NCI-H2227 (cell line): ENCODE results near the gene CACNA1D.

Source experiments
- DNase-seq: peaks from one replicate; lab custom pipeline; 2025; ENCODE audit not compliant: unreplicated experiment; lab: John Stamatoyannopoulos, UW

CACNA1D gene

DNA sequence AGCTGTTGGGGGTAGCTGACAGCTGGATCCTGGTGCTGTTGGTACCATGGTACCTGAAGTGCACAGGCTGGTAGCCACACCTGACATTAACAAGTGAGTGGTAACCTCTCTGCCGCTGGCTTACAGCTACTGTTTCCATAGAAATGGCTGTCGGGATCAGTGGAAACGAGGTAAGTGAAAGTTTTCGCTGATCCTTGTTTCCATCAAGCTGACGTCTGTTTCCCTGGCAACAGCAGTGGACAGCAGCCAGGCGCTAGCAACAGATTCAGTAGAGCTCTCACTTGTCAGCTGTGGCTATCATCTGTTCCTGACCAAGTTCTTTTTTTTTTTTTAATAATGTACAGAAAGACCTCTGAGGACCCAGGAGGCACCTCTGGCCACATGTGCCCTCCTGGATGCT lies 185.6 kb downstream of the CACNA1D start:
- DNase-seq = peak; percentile 68

DNA sequence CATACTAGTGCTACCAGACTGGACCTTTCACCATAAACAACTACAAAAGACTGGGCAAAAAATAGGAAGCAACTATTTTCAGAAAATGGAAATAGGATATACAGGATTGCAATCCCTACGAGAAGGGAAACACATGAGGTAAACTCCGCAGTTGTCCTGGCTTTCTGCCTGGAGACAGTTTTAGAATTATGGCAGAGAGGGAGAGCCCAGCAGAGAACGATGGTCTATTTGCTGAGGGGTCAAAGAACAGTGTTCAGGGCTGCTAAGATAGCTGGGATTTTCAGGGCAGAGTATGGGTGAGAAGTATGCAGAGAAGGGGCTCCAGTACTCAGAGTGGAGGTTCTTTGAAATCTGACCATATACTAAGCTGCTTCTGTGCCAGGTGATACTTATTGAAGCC lies 188.4 kb downstream of the CACNA1D start:
- DNase-seq = no peak

DNA sequence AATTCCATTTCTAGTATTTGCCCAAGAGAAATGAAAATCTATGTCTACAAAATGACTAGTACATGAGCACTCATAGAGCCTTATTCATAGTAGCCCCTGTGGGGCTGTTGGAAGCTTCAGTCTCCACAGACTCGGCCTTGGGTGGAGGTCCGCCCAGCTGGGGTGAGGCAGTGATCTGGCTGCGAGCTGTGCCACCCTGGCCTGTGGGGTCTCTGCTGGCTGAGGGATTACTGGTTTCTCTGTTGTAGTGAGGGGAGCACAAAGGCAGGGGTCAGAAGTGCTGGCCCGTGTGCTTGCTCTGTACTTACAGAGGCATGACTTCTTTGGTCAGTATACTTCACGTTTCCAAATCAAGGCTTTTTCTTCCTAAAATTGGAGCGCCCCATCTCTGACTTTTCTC lies 193.7 kb downstream of the CACNA1D start:
- no peak for DNase-seq

DNA sequence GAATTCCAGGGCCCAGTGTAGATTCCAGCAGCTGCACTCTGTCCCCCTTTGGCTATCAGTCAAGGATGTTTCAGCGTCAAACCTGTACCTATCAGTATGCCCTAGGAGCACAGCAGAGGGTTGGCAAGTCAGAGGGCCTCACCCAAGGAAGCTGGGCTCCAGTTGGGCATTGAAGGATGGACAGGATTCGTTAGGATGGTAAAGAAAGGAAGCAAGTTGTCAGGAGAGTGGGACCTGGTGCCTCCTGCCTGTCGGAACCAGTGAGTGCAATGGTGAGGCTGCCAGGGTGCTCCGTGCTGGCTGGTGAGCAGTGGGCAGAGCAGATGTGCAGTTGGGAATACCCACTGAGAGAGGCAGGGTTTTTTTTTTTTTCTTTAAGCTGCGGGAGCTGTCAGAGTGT lies 194.6 kb downstream of the CACNA1D start:
- DNase-seq = no peak

DNA sequence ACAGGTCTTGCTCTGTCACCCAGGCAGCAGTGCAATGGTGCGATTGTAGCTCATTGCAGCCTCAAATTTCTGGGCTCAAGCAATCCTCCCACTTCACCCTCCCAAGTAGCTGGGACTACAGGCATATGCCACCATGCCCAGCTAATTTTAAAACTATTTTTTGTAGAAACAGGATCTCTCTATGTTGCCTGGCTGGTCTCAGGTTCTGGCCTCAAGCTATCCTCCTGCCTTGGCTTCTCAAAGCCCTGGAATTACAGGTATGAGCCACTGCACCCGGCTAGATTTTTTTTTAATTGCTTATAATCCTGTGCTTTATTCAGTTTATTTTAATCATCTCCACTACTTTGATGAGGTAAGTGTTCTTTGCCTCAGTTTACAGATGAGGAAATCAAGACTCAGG lies 195.3 kb downstream of the CACNA1D start:
- no peak for DNase-seq

DNA sequence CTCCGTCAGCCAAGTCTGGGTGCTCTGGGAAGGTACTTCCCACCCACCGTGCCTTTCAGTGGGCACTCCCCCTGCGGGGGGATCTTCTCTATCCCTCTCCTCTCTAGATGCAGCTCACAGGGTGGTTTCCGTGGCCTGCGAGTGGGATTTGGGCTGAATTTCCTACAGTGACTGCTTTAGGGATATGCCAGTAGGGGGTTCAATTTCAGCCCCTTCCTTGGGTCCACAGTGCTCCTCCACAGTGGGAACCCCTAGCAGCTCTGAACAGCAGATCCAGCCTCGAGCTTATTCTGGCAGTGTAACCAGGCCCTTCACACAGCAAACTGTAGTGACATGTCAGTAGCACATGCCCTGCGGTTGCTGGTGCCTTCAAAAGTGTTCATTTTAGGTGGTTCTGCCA lies 196.1 kb downstream of the CACNA1D start:
- DNase-seq = no peak

DNA sequence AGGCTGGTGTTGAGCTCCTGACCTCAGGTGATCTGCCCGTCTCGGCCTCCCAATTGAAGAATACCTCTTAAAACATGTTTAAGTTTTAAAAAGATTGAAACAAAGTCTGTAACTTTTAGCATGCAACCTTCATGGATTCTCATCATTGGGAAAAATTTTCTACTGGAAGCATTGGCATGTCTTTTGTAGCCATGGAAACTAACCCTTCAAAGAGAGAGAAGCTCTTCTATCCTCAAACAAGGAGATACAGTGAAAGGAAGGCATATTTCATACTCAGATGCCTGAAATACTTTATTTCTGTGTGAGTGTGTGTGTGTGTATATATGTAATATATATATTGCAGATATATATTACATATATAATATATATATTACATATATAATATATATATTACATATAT lies 196.9 kb downstream of the CACNA1D start:
- DNase-seq = no peak

DNA sequence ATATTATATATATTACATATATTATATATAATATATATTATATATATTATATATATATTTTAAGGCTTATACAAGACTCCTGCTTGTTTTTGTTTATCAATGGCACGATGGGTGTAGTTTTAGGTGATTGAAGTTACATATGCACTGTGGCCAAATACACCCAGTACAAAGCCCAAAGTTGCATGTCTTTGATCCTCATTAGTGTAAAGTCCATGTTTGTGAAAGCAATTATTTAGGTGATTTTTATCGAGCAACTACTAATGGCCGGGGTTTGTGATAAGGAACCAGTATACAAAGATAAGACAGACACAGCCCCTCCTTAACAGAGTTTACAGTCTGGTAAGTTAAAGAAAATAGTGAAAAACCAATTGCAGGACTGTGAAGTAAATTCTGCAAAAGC lies 197.5 kb downstream of the CACNA1D start:
- DNase-seq = no peak

DNA sequence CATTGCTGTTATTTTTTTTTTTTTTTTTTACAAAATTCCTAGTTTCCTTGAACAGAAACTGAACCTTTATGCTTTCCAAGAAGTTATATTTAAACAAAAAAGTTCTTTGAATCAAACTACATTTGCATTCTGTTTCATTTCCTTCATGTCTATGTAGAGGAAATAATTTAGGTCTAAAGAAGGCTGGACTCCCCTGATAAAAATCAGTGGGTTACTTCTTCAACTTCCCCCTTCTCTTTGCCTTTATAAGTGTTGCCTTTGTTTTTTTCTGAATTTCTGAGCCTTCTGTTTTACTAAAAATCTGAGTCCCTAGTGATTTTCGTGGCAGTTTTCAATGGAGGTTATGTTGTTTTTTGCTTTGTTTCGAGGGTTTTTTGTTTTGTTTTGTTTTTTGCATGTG lies 199.0 kb downstream of the CACNA1D start:
- DNase-seq = no peak

DNA sequence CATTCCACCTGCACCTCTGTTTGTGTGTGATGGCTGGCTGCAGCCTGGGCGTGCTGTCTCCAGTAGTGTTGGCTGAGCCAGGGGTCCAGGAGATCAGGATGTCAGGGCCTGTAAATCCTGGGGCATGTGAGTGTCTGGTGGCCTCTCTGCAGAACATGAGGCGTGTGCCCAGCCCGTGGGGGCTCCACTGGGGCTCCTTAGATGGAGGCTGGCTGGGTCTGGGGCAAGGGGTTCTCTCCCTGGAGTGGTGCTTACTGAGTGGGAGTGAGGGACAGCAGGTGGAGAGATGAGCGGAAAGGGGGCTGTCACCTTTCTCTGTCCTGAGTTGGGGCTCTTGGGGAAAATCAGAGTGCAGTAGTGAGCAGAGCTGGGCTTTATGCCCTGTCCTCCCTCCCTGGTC lies 199.6 kb downstream of the CACNA1D start:
- no peak for DNase-seq

DNA sequence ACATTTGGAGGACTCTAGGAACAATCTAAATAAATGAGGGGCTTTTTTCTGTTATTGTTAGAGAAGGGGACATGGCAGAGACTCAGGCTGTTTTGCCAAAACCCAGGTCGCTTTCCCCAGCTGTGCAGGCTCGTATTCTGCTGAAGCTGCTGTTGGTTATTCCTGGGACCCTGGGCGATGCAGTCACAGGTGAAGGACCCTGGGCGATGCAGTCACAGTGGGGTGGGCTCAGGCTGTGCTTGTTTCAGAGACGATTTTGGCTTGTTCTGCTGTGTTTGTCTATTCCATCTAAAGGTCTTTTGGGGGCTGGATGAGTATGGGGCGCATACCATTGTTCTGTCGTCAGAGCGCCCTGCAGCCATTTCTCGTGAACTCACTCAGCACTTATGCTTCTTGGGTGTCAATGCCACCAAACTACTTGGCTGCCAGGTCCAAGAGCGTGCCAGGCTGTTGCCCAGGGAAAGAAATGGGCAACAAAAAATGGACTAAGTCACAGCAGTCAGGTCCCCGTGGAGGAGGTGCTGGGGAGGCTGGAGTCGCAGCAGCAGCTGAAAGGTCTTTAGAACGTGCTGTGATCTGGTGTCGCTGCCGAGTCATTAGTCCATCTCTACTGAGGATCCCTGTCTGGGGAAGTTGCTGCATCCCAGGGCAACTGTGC lies 200.4 kb downstream of the CACNA1D start:
- no peak for DNase-seq

DNA sequence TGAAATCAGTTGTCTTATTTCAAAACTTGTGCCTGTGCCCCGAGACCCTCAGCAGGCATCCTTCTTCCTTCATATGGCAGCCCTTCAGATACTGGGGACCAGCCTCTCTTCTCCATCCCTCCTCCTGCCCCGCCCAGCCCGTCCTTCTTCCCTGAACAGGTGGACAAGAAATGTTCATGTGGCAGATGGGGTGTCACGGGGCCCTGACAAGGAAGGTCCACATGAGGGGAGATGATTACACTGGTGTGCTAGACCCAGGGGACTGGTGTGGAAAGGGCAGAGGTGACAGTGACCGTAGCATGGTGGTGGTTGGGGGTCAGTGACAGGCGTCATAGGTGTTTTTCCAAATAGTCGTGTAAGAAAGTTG lies 200.9 kb downstream of the CACNA1D start:
- no peak for DNase-seq

DNA sequence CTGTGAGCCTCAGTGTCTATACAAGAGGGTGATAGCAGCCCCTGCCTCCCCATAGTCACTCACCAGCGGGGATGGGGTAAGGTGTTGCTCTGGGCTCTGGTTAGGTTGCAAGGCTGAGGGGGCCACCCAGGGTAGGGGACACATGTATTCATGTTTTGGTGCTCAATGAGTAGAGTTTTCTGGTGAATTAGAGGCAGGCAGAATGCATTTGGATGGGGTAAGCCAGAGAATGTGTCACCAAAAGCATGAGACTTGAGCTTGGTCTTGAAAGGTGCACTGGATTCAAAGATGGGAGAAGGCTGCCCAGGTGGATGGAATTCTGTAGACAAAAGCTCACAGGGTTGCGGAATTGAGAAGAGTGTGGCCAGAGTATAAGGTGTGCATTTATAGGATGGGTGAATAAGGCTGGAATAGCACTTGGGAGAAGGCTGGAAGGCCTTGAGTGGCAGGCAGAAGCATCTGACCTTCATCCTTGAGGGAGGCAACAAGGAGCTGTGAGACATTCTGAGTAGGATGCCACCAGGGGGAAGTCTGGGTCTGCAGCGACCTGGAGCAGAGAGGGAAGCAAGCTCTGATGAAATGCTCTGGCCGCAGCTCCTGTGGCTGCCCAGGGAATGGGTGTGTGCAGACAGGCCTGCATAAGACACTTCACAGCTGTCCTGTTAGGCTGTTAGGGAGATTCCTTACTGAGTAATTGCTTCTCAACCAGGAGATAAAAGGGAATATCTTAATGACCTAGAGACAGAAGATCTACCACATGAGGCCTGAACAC lies 202.2 kb downstream of the CACNA1D start:
- DNase-seq = no peak

DNA sequence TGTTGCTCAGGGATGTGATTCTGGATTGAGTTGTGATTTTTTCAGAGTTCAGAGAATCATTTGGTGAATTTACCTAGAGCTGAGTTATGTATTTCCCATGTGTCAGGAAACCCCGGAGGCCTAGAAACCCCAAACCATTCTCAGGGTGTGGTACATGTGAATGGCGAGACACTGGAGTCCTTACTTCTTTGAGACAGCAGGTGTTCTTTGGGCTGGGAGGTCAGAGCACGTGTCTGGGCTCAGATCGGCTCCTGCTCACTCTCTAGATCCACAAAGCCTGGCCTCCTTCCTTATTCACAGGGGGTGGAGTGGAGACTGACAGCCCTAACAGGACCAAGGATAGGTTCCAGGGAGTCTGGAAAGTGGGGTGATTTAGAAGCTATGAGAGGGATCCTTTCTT lies 206.0 kb downstream of the CACNA1D start:
- no peak for DNase-seq

DNA sequence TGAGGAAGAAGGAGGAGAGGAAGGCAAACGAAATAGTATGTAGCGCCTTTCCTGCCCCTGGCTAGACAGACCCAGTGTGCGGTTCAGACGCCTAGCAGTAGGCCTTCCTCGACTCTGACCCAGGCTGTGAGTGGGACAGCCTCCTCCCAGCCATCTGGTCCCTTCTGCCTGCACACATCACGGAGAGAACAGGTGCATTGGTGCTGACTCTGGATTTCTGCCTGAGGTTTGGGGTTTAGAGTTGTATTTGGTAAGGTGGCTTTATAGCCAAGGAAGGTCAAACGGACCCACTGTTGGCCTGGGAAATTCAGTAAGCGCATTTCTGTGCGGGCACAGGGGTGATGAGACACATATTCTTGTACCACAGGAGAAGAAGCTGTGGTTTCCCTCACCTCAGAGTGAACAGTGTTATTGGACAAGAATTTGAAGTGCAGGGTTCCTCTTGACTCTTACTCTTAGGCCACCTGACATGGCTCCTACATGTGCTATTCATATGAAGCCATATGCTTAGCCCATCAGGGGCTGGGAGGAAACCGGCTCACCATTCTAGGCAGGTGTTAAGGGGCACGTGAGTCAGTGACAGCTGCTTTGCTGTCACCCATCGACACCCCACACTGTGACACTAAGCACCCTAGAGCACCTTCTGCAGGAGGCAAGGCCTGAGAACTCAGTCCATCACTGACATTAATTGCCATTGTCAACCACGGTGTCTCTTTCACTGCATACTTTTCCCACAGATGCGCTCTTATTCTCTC lies 208.5 kb downstream of the CACNA1D start:
- DNase-seq = no peak

DNA sequence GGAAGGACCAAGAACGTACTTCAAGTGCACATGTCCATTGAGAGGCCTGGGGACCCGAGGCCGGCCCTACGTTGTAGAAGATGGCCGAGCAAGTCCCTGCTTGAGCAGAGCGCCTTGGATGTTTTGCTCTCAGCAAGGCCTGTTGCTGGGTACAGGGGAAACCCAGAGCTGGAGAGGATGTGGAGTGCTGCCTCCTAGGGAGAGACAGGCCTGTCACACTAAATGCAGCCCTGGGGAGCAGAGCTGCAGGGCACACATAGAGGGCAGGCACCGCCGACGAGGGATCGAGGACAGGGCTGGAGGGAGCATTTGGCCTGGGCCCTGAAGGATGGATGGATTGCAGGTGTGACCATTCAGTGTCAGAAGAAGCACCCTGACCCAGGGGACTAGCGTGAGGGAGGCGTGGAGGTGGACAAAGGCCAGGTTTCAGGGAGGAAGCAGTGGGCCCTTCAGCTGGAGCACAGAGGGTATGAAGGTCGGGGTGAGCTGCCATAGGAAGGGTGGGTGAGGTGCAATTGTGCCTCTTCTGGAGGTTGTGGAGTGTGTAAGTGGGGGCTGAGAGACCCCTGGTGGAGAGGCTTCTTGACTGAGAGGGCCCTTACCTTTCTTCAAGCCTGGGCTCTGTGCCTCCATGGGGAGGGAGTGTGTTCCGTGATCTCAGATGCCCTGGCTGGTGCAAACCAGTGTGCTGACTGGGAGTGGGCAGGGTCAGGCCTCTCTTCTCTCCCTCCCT lies 209.4 kb downstream of the CACNA1D start:
- no peak for DNase-seq

DNA sequence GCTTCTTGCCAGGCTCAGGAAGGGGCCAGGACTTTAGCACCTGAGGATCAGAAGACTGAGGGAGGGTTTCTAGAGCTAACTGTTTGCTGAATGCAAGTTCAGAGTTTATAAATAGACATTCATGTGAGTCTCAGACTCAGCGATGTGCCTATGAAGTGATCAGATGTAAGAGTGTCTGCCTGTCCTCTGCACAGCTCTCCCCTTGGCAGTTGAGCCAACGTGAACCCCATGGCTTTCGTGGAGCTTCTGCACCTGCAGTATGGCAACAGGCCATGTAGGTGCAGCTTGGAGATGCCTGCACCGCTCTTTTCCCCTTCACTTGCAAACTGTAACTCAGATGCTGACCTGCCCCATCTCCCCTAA lies 209.9 kb downstream of the CACNA1D start:
- no peak for DNase-seq

DNA sequence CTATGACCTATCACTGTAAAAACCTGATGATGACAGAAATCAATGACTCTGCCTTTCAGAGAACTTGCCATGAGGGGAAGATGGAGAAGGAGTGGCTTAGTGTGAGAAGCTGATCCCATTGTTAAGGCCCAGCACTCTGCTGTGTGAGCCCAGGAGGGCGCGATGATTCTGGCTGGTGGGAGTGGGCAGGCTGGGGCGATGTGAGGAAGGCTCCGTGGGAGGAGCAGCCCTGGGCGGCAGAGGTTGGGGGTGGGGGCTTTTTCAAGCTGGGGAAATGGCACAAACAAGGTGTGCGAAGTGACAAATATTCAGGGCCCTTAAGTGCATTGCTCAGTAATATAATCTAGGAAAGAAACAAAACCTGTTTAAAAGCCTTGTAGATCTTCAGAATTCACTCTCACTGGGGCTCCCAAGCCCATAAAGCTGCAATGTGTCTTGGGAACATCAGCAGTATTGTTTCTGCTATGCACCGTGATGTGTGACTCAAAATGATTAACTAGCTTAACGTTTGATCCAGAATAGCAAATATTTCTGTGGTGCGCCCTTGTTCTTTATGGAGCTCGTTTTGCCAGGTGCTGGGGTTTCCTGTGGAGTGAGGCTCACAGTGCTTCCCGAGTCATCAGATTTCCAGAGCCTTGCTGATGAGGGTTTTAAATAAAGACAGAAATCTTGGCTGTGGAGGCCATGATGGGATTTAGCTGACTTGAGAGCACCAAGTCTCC lies 210.8 kb downstream of the CACNA1D start:
- no peak for DNase-seq

DNA sequence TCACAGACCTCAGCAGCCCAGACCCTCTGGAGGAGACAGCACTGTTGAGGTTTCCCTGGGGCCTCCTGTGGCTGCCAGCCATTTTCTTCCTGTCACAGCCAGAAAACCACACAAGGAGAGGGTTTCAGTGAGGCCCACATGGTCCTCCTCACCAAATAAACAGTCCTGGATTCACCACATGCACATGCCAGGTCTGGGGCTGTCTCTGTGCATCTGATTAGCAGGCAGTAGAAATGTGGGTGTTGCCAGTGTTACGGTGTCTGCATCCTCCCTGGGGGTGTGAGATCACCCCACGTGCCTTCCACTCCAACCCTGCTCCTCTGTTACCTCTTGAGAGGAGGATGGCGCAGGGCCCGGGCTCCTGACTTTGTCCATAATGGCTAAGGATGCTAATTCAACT lies 211.4 kb downstream of the CACNA1D start:
- no peak for DNase-seq

DNA sequence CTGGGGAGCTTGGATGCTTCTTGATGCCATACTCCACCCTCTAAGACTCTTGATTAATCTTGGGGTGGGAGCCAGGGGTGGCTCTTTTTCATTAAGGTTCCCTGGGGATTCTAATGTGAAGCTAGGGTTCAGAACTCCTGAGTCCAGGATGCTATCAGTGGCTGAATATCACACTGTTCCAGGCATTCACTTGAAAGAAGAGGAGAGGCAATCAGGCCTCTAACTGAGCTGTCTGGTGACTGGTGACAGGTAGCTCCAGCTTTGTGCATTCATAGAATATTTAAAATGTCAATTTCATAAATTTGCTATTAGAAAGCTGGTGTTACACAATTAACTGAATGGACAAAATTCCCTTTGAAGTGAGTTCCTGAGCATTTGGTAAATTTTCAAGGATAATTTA lies 212.8 kb downstream of the CACNA1D start:
- DNase-seq = no peak

DNA sequence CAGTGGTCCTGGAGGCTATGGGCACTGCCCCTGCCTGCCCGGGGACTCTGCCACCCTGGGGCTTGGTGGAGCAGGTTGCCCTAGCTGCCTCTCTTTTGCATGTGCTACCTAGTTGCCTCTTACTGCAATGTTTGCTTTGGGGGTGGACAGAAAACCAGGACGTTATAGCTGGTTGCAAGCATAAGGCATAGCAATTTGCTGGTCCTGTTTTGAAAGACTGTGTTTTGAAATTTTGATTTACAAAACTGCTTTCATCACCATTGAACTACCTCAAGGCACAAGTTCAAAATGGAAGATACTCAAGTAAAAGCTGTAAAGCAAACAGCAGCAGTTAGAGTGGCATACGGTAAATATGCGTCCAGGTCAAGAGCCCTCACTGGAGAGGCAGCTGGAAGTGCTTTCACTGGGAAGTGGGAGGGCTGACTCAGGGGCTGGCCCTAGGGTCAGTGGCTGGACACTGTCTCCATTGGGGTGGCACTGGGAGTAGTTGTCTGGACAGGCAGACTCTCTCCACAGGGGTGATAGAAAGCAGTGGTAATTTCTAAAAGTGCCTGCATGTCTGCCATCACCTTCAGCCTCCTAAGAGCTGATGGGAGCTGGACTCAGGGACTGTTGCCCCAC lies 213.7 kb downstream of the CACNA1D start:
- peak; percentile 28 for DNase-seq
